ENCODE results near the gene SLC22A4. TPM values are rescaled to one million over a fixed set of nuclear protein-coding genes. Genes with fewer than 3 reads are reported as not detected.

The SLC22A4 gene
- total and polyA plus RNA-seq, 9 donors, result 0.72 to 7.7 (median 2.3) TPM

GRCh38 chr5:132383984-132384383 is 89.8 kb downstream of the SLC22A4 start:
- no peak for DNase-seq
- no peaks in the 10 kb centered on the region for H3K27me3 ChIP-seq
- peaks cover 18% of the 10 kb centered on the region for H3K4me1 ChIP-seq (ENCODE audit: insufficient read depth)
- no peak for TF ChIP-seq EP300 (IDR thresholded peaks at IDR 0.05)
- TF ChIP-seq CTCF (IDR thresholded peaks at IDR 0.05), result no peak
- no peak for TF ChIP-seq POLR2A (IDR thresholded peaks at IDR 0.05)
- H3K27ac ChIP-seq, result no peak overlapping the region
- intact Hi-C loops (cut with DNase I), result loop anchor here in 2 of 4 donors (10.0 kb wide), 2 partner anchors 331 to 441 kb away; no protein-coding TSS in a partner anchor
- no peak overlapping the region for H3K4me3 ChIP-seq
- 76 to 88% (median 87%) methylated on average over 5 of the region's 5 CpGs for WGBS, 3 donors
- no peaks in the 10 kb centered on the region for H3K36me3 ChIP-seq
- H3K9me3 ChIP-seq, result no peaks in the 10 kb centered on the region

DNA sequence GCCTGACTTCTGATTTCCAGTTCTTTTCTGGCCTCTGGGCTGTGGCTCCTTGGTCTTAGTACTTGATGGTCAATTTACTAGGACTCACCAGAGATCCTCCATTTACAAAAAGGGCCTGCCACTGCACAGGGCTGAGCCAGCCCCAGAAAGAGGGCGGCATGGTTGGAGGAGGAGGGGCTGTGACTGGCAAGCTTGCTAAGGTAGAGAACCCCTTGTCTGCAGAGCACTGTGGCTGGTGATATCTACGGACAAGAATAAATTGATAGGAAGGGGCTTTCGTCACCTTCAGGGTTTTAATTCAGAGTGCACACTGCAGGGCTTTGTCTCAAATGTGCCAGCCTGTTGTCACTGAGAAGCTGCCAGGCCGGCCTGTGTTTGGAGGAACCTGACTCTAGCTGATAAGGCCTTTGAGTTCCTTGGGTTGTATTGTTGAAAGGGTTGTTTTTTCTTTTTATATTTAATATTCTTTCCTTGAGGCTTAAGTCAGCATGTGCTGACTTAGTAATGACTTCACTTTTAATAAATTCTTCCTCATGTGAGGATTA is 90.4 kb downstream of the SLC22A4 start:
- Histone ChIP-seq H3K36me3 (no peaks in the 10 kb centered on the region), H3K27ac (no peak overlapping the region), H3K27me3 (no peaks in the 10 kb centered on the region), H3K4me1 (ENCODE audit: insufficient read depth) (peaks cover 23% of the 10 kb centered on the region), H3K4me3 (no peak overlapping the region), H3K9me3 (no peaks in the 10 kb centered on the region)
- 85 to 93% (median 92%) methylated on average over 4 of the region's 4 CpGs for WGBS, 3 donors
- intact Hi-C loops (cut with DNase I), result loop anchor here in 3 of 4 donors (5.0 to 10.0 kb wide), 4 partner anchors 113 to 440 kb away; no protein-coding TSS in a partner anchor
- DNase-seq, result no peak
- TF ChIP-seq POLR2A (IDR thresholded peaks at IDR 0.05), result no peak
- no peak for TF ChIP-seq EP300 (IDR thresholded peaks at IDR 0.05)
- no peak for TF ChIP-seq CTCF (IDR thresholded peaks at IDR 0.05)

DNA sequence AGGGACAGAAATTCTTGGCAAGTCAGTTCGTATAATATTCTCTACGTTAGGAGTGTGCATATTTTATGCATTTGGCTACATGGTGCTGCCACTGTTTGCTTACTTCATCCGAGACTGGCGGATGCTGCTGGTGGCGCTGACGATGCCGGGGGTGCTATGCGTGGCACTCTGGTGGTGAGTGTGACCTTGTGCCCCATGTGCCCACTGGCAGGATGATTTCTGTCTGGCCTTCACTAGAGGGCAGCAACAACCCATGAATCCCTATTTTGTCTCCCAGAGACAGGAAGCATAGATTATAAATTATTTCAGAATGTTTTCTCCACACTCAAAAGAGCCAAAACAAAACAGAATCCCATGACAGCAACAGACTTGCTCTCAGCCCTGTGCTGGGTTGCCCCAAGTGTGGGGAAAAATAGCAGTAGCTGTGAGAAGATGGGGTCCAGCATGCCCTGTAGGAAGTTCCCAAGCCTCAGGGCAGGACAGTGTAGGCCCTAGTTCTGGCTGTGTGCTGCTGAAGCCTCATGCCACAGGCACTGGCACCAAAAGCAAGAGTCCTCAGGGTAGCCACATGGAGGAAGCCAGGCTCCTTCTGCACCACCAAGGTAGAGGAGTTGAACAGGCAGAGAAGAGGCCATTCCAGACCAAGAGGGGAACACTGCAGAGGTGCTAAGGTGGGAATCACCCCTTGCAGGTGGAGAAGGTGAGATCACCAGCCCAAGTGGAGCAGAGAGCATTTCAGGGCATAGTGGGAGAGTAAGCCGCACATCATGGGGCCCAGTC is 91.3 kb downstream of the SLC22A4 start:
- 27 to 34% (median 28%) methylated on average over 9 of the region's 9 CpGs for WGBS, 3 donors
- peaks cover 26% of the 10 kb centered on the region for H3K4me1 ChIP-seq (ENCODE audit: insufficient read depth)
- H3K4me3 ChIP-seq, result no peak overlapping the region
- H3K27ac ChIP-seq, result peak overlapping the region in 1 of 2 donors; percentile 87
- intact Hi-C loops (cut with DNase I), result loop anchor here (2.0 to 10.0 kb wide), 5 partner anchors 112 to 439 kb away; no protein-coding TSS in a partner anchor
- TF ChIP-seq CTCF (IDR thresholded peaks at IDR 0.05) (peak; percentile 39 to 75 (median 58)), EP300 (IDR thresholded peaks at IDR 0.05) (no peak), POLR2A (IDR thresholded peaks at IDR 0.05) (no peak)
- peak in 4 of 5 donors; percentile 50 to 57 (median 54) for DNase-seq
- H3K9me3 ChIP-seq, result no peaks in the 10 kb centered on the region
- no peaks in the 10 kb centered on the region for H3K27me3 ChIP-seq
- no peaks in the 10 kb centered on the region for H3K36me3 ChIP-seq

- peaks cover 26% of the 10 kb centered on the region for H3K4me1 ChIP-seq (ENCODE audit: insufficient read depth)
- WGBS, 3 donors, result 7 to 16% (median 10%) methylated on average over 10 of the region's 10 CpGs
- intact Hi-C loops (cut with DNase I), result loop anchor here (2.0 to 10.0 kb wide), 5 partner anchors 111 to 438 kb away; no protein-coding TSS in a partner anchor
- H3K36me3 ChIP-seq, result no peaks in the 10 kb centered on the region
- no peaks in the 10 kb centered on the region for H3K27me3 ChIP-seq
- DNase-seq, result peak; percentile 72 to 84 (median 81)
- H3K27ac ChIP-seq, result peak overlapping the region; percentile 66 to 87
- H3K9me3 ChIP-seq, result no peaks in the 10 kb centered on the region
- H3K4me3 ChIP-seq, result no peak overlapping the region
- TF ChIP-seq CTCF (IDR thresholded peaks at IDR 0.05), result peak; percentile 62 to 90 (median 85)
- TF ChIP-seq POLR2A (IDR thresholded peaks at IDR 0.05), result no peak
- no peak for TF ChIP-seq EP300 (IDR thresholded peaks at IDR 0.05)
Measured at GRCh38 chr5:132386644-132387286, 92.6 kb downstream of the SLC22A4 start.

Data from ovary (tissue), 9 donors.